Stimulated activated CD4-positive, alpha-beta T cell treated with anti-CD3 and anti-CD28 coated beads, Interleukin-1b, Interleukin-23, amount 100 ng/mL, for 1 hour (primary cell): ENCODE measurements around the gene LZTS3.
"Not testable (repeated sequence)": the region's sequence is repeated elsewhere in the genome, so short reads cannot be mapped to it uniquely, and the experiment has no call there.

Experiments
- DNase-seq, 2 donors: peaks; one replicate each; pipeline ENCODE4 v3.0.0-alpha.2; 2020; ENCODE audit warnings: low read depth in 2 of 2

LZTS3 gene

DNA sequence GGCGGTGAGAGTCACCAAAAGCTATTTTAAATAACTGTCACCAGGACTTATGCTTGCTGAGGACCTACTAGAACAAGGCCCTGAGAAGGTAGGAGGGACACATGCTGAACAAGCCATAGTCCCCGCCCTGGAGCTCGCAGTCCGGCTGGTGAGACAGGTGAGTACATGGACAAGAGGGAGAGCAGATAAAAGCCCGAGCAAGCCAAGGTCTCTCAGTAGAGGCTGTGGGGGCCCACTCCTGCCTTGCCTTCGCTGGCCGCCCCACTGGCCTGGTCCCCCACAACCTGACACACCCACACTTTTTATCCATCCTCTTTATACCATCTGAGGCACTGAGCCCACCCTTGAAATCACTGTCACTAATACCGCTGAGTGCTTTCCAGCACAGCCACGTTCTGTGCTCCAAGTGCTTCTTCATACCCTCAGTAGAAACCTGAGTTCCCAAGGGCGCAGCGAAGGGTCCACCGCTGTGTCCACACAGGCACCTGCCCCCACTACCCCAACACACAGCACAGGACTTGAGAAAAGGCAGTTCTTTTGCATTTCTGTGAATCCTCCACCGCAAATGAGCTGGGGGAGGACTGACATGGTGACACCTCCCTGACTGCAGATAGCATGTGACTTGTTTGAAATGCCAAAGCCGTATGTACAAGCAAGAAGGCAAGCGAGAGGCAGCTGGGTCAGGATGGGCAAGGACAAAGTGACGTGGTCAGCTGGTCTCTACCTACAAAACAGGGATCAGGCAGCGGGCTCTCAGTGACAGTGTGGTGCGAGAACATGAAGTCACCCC lies 19.1 kb upstream of the LZTS3 start:
- no peak for DNase-seq

DNA sequence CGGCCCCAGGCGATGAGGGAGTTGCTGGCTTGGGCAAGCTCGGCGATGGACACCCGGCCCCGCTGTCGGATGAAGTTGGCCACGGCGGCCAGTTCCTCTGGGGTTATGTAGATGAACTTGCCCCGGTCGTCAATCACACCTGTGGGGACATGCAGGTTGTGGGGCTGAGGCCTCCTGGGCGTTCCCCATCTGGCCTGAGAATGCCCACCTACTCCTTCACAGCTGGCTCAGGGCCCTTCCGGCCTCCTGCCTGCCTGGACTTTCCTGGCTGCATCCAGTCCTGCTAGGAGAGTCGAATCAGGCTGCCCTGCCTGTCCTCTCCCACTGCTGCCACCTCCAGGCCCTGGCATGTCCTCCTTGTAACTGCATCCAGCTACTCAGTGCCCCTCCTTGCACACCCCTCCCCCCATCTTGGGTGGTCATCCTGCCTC lies 17.3 kb upstream of the LZTS3 start:
- DNase-seq = no peak

DNA sequence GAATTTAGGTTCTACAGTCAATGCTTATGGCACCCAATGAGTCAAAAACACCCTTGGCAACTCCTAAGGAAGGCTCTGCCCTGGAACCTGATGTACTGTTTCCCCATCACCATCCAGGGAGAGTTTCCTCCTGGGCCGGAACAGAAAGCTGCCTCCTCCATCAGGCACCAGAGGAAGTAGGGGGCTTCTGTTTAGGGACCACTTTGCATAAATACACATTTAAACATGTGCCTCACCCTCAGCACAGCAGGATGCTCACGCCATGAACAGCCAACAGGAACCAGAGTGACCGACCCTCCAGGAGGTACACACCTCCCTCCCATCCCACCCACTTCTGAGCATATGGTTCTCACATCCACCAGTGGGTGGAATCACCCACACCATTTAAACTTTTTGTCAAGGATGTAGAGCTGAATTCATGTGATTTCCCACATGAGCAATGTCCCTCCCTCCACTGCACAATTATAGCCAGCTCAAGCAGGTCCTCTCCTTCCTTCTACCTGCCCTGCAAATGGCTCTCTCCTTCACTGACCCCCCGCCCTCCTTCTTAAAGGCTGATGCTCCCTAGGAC lies 16.3 kb upstream of the LZTS3 start:
- no peak for DNase-seq

DNA sequence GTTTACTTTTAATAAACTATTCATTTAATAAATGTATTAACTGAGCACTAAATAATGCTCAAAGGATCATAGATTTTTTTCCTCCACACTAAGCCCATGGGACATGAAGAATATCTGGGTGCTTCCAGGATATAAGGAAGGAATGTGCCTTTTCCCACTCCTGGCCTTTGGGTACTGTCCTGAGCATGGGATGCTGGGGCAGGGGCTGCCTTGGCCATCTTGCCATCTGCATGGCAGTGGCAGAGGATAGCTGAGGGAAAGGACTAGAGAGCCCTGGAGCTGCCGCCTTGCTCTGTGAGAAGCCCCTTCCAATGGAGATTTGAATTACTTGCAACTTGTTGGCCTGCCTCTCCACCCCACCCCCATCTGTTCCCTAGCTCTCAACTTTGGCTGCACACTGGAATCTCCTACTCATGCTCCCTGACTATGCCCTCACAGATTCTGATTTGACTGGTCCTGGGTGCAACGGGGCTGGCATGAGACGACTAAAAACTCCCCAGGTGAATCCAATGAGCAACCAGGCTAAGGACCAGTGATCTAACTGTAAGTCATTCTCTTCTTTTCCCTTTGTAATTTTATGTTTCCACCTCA lies 15.6 kb upstream of the LZTS3 start:
- no peak for DNase-seq

DNA sequence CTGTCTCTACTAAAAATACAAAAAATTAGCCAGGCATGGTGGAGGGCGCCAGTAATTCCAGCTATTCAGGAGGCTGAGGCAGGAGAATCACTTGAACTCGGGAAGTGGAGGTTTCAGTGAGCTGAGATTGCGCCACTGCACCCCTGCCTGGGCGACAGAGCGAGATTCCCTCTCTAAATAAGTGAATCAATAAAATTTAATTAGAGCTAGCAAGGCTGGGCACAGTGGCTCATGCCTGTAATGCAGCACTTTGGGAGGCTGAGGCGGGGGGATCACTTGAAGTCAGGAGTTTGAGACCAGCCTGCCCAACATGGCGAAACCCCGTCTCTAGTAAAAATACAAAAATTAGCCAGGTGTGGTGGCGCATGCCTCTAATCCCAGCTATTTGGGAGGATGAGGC lies 14.5 kb upstream of the LZTS3 start:
- not testable (repeated sequence) for DNase-seq

DNA sequence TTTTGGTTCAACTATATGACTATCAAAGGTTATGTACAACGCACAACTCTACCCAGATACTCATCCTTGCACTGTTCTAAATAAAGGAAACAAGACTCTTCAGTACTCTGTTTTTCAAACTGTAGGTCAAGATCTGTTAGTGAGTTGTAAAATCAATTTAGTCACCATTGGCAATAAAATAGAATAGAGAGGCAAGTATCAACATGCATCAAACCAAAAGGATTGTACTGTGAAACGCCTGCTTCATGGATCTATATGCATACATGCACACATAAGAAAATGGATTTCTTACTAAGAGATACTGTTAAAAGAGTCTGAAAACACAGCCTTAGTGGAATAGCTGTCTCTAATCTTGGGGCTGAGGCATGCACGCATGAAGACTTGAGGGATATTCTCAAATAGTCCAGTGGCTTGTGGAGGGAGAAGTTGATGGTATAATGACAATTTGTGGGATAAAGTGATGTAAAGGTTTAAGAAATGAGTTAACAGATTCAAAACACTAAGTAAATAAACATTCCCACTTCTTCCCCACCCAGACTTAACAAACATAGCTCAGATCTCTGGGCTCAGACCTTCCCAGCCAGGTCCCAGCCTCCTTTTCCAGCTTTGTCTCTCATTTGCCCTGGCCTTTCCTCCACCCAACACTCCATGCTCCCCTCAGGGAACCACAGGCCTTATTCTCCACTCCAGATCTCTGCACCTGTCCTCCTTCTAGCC lies 10.7 kb upstream of the LZTS3 start:
- DNase-seq = no peak

DNA sequence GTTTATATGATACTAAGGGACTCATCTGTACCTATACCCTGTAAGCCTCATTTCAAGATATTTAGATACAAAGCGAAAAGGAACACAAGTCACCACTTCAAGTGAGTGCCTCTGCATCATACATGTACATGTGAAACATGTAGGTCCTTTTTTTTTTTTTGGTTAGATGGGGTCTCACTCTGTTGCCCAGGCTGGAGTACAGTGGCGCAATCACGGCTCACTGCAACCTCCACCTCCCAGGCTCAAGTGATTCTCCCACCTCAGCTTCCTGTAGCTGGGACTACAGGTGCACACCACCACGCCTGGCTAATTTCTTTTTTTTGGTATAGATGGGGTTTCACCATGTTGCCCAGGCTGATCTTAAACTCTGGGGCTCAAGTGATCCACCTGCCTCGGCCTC lies 9.1 kb upstream of the LZTS3 start:
- DNase-seq = not testable (repeated sequence)

DNA sequence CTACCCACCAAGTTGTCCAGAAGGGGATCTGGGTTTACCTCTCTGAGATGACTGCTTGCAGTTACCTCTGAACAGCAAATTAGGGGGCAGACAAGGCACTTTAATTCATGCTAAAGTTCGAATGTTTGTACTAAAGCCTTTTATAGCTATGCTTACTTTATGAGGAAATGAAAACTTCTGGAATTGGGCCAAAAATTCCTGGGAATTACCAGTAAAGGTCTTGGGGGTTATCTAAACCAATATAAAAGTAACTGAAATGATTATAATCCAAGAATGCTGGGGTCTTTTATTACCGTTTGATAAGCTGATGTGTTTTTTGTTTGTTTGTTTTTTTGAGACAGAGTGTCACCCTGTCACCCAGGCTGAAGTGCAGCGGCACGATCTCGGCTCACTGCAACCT lies 7.9 kb upstream of the LZTS3 start:
- DNase-seq = no peak

DNA sequence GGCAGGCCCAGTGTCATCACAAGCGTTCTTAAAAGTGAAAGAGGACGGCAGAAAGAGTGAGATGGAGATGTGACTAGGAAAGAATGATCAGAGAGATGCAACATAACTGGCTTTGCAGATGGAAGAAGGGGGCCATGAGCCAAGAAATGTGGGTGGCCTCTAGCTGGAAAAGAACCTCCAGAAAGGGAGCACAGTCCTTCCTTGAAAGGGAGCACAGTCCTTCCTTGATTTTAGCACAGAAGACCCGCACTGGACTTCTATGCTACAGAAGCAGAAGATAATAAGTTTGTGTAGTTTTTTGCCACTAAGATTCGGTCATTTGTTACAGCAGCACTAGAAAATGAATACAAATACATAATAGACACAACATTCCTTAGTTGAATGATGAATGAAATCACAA lies 7.0 kb upstream of the LZTS3 start:
- DNase-seq = no peak

DNA sequence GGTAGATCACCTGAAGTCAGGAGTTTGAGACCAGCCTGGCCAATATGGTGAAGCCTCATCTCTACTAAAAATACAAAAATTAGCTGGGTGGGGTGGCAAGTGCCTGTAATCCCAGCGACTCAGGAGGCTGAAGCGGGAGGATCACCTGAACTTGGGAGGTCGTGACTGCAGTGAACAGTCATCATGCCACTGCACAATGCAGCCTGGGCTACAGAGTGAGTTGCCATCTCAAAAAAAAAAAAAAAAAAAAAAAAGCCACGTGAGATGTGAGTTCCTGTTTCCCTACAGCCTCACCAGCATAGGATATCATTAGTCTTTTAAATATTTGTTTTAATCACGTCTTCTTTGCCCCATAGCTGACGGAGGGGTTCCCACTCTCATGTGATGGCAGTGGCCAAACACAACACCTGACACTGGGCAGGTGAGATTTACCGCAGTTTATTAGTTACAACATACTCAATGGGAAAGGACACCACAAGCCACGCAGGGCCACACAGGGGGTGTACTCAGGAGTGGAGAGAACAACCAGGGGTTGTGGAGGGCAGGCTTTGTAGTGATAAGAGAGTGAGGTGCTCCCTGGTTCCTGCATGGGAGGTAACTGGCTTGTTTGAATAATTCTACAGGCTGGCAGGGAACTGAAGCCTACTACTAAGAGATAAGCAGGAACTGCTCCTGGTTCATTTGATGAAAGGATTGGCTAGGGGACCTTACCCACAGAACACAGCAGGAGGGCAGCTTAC lies 4.6 kb upstream of the LZTS3 start:
- DNase-seq = no peak

DNA sequence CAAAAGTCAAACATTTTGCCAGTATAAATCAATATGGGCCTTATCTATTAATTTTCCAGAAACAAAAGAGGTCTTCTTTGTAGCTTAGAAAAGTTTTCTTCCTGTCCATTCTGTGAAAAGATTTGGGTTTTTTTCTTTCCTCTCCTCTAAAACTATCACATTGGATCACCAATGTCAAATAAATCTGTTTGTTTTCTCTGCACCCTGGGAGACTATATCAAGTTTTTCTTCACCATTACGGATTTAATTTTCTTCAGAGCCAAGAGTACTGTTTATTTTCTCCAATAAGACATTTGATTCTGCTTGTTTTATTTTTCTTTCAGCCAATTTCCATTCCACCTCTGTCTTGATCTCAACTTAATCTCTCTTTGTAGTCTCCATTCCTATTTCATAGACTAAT lies 1.9 kb upstream of the LZTS3 start:
- no peak for DNase-seq

DNA sequence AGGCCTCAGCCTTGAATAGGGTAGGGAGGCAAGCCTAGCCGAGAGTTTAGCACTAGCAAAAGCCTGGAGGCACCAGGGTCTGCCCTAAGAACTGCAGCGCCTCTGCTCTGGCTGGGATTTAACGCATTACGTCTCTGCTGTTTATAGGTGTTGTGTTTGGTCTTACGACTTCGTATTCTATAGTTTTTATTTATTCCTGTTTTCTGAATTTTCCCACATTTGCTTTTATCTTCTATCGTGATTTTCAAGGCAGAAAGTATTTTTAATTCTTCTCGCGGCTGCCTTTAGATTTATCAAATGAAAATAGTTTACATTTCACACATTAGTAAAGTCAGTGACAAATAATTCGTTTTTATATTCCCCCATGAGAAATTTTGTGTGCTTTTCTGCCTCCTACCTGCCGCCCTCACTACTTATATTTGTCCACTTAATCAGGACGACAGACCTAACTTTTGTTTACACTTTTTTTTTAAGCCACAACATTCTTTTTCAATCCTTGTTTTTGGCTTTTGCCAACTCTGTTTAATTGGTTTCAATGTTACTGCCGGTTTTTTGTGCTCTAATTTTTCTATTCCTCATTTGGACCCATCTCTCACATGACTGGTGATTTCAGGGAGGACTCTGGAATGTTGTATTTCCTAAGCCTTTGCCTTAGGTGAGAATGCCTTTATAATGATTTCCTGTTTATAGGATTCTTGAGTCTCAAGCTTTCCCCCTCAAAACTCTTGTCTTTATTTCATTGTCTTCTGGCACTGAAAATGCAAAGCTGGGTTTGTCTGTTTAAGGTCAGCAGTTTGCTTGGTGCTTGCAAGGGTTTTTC lies 1.3 kb upstream of the LZTS3 start:
- no peak for DNase-seq

DNA sequence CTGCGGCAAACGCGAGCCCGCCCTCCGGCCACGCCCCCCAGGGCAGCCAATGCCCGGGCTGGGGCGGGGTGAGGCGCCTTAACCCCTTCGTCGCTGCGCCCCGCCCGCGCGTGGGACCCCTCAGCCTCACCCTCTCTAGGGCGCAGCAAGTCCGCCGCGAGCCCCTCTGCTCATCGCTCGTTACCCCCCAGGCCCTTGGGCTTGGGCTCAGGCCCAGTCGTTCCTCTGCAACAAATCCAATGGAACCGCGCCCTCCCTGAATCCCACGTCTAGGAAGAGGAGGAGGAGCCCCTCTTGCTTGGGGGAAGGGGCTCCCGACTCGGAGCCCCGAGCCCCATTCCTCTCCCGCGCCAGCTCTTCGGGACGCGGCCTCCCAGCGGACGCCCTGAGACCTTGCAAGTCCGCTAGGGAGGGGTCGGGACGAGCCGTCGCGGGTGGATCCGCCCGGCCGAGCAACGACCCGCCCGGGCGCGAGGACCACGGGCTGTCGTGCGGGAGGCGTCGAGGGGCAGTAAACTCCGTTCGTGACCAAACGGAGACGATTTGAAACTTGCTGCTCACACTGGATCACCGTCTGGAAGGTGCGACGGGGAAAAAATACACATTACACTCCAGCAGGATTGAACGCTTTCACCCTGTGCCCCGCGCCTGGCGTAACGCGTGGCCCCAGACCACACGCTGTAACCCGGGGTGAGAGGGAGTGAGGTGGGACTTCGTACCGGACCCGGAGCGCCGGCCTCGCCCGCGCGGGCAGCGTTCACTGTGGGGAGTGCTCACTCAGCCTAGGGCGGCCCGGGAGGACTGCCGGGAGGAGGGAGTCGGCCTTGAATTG lies 477 bp upstream of the LZTS3 start:
- DNase-seq = peak; percentile 82 to 90

DNA sequence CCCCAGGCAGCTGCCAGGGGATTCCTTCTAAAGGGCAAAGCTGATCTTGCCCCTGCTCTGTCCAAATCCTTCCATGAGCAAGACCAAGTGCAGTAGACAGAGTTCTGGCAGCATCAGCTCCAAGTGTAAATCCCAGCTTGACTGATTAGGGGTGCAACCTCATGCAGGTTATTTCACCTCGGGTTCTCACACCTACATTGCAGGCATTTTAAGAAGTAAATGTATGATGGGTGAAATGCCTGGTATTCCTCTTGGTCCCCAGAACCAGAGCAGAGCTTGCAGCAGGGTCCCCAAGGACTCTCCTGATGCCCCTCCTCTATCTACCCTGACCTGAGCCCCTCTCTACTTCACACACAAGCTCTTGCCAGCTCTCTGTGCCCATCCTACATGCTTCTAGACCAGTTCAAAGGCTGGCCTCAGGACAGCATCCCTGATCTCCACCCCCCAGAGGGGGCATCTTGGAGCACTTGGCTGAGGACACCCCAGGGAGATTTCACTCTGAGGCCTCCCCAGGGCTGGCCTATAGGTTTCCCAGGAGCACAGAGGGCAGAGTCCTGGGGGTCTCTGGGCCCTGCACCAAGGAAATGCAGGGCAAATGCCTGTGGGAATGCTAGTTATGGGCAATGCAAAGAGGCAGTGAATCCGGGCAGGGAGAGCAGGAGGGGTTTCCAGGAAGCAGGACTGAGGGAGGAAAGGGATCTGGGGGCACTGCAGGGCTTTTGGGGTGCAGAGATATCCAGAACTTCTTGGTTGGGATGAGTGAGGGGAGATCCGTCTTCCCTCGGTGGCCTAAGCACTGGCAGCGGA lies 1.0 kb downstream of the LZTS3 start:
- DNase-seq = no peak

DNA sequence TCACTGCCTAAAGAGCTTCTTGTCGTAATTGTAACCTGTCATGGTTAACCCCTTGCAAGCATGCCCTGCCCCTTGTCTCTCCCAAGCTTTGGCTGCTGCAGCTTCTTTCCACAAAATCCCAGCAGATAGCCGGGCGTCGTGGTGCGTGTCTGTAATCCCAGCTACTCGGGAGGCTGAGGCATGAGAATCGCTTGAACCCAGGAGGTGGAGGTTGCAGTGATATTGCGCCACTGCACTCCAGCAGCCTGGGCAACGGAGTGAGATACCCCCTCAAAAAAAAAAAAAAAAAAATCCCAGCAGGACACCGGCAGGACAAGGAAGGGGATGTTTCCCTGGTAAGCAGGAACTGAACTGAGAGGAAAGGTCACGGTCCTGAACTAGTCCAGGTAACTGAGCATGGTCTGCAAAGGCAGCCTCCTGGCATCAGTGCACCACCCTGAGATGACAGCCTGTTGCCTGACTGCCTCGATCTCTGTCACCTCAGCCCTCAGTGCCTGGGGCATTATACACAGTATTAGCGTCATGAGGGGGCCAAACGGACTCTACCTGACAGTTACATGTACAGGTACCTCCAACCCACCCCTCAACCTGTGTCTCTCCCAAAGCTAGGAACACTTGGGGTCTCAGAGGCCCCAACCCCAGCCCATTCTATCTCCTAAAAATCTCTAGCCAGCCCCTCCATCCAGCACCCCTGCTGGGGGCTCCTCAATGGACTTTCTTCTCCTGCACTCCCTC lies 1.8 kb downstream of the LZTS3 start:
- no peak for DNase-seq

DNA sequence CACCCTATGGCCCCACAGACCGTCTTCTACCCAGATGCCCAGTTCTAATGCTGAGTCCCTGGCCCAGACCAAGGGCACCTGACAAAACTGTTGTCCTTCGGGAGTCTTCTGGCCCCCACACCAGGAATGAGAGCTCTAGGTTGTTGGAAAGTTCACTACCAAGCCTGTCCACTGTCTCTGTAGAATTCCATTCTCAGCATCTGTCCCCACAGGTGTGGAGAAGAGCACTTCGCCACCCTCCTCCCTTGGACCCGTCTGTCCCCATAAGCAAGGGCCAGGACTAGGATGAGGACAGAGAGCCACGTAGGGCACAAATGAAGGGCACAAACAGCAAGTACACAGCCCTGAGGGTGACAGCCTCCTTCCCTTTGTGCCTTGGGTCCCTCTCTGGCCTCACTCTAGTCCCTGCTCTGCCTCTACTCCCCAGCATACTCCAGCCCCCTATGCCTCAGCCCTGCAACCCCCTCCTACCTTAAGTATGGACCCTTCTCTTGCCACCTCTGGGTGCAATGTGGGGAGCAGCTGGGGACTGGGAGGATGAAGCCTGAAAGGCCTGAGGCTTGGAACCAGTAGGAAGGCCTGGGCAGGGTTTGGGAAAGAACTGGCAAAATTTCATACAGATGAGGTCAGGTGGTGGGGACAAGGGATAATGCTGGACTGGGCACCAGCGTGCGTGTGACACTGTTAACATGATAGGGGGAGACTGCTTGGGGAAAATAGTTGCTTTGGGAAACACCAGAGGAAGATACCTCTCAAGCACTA lies 4.3 kb downstream of the LZTS3 start:
- no peak for DNase-seq

DNA sequence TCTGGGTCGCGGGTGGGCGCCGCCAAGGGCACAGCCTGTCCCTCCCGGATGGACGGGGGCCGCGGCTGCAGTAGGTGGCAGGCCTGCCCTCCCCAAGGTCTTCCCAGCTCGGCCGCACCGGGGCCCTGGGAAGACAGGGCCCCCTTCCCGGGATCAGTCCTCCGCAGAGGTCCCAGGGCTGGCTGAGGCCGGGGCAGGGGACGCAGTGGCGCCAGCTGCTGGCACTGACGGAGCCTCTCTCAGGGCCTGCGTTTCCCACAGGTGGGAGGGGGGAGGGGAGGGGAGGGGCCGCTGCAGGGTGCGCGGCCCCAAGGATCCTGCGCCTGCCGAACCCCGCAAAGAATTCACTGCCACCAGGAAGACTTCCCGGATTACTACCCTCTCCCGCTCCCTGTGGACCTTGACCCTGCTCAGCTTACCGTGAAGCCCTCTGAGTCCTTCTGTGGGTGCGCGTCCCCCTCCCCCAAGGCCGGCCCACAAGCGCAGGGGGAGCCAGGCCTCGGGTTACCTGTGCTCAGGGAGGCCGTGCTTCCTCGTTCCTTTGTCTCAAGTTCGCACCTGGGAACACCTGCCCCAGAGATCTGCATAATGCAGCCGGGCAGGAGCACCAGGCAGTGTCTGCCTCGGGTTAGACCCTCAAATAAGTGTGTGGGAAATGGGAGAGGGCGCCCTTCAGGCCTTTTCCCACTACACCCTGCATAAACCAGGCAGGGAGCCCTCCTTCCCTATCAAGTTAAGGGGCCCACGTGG lies 5.1 kb downstream of the LZTS3 start:
- DNase-seq = no peak
